Left lung (tissue), 10 donors: ENCODE measurements around the gene HLA-A. TPM values are rescaled to one million over a fixed set of nuclear protein-coding genes. Genes with fewer than 3 reads are reported as not detected.
A peak's percentile ranks its signal among the peaks of the same experiment; 100 is the strongest.

Experiments used
- ATAC-seq: fragments of 200-7000 bp; cut with Tn5 transposase; one replicate; pipeline ENCODE4 v1.9.1; 2020; ENCODE audit warnings: moderate library complexity
- DNase-seq, 4 donors: peaks; one replicate each; pipeline ENCODE4 v3.0.0-alpha.2; 2013 to 2020
- H3K27ac ChIP-seq, 2 donors: fragments of 200-600 bp; sonication (generic) in 1 of 2; one replicate each; pipeline versions ENCODE4 v1.5.0 to v1.8.0; 2020 to 2021
- H3K27me3 ChIP-seq, 2 donors: fragments of 200-600 bp; sonication (generic) in 1 of 2; one replicate each; pipeline versions ENCODE4 v1.5.0 to v1.8.0; 2020 to 2021
- H3K36me3 ChIP-seq, 2 donors: fragments of 200-600 bp; sonication (generic) in 1 of 2; one replicate each; pipeline versions ENCODE4 v1.5.0 to v1.8.0; 2020 to 2021
- H3K4me1 ChIP-seq, 2 donors: fragments of 200-600 bp; one replicate each; pipeline ENCODE4 v1.8.0; 2021
- H3K4me3 ChIP-seq, 2 donors: fragments of 200-600 bp; sonication (generic) in 1 of 2; one replicate each; pipeline versions ENCODE4 v1.5.0 to v1.8.0; 2020 to 2021; ENCODE audit warnings: mild to moderate bottlenecking in 1 of 2
- H3K9me3 ChIP-seq, 2 donors: fragments of 200-600 bp; sonication (generic) in 1 of 2; one replicate each; pipeline versions ENCODE4 v1.5.0 to v1.8.0; 2020 to 2021
- CTCF ChIP-seq, 2 donors: fragments of 200-600 bp; sonication (generic) in 1 of 2; IDR thresholded peaks; one replicate each; pipeline versions ENCODE4 v1.5.0 to v1.8.0; 2021; ENCODE audit warnings: antibody characterized with exemption in 2 of 2
- intact Hi-C, 2 donors: fragments of 100-400 bp; cut with DNase I; formaldehyde crosslinking; loops; one replicate each; pipeline versions ENCODE4 v1.11.2 to v1.14.2; 2022
- polyA plus RNA-seq, 6 donors: library from polyadenylated mRNA; unstranded; fragments of 120-200 nt; gene quantifications; one replicate each; pipeline ENCODE4 v1.2.1, GENCODE V29; 2013; ENCODE audit not compliant: insufficient read length in 6 of 6
- total RNA-seq, 2 donors: library from RNA; stranded (reverse); fragmentation: NEBNext Ultra II Directional; extraction: Animal tissue kit (Norgen Biotek cat#: 25700); gene quantifications; one replicate each; pipeline ENCODE4 v1.2.1, GENCODE V29; 2021
- donor health status: DM: no; HTN: yes; CAD: no.
- donor health status: DM: no; HTN: no; CAD: no.

HLA-A gene
- total and polyA plus RNA-seq, 8 donors, result 218 to 1,150 (median 275) TPM

GRCh38 chr6:29953001-29953441 lies 10.7 kb downstream of the HLA-A start:
- ATAC-seq, result no peak

GRCh38 chr6:29953686-29954085 lies 11.4 kb downstream of the HLA-A start:
- peaks cover 0 to 6% of the 10 kb centered on the region in 2 donors for H3K4me1 ChIP-seq
- H3K36me3 ChIP-seq, result peaks cover 0 to 15% of the 10 kb centered on the region in 2 donors
- no peak overlapping the region for H3K27ac ChIP-seq
- no peak overlapping the region for H3K4me3 ChIP-seq
- no peak for ATAC-seq
- intact Hi-C loops, result no loop called here
- H3K27me3 ChIP-seq, result no peaks in the 10 kb centered on the region
- no peak for DNase-seq
- no peak for TF ChIP-seq CTCF (IDR thresholded peaks at IDR 0.05)
- no peaks in the 10 kb centered on the region for H3K9me3 ChIP-seq

More at GRCh38 chr6:29953001-29953441, 10.7 kb downstream of the HLA-A start:
- H3K27ac ChIP-seq, result peak overlapping the region in 1 of 2 donors; percentile 4
- no peaks in the 10 kb centered on the region for H3K27me3 ChIP-seq
- no peak for TF ChIP-seq CTCF (IDR thresholded peaks at IDR 0.05)
- H3K4me3 ChIP-seq, result no peak overlapping the region
- peaks cover 0 to 6% of the 10 kb centered on the region in 2 donors for H3K4me1 ChIP-seq
- DNase-seq, result no peak
- intact Hi-C loops, result no loop called here
- no peaks in the 10 kb centered on the region for H3K9me3 ChIP-seq
- peaks cover 0 to 22% of the 10 kb centered on the region in 2 donors for H3K36me3 ChIP-seq

- DNase-seq (no peak), ATAC-seq (no peak)
- TF ChIP-seq CTCF (IDR thresholded peaks at IDR 0.05), result no peak
- intact Hi-C loops, result no loop called here
- Histone ChIP-seq H3K4me3 (no peak overlapping the region), H3K9me3 (no peaks in the 10 kb centered on the region), H3K27me3 (no peaks in the 10 kb centered on the region), H3K4me1 (peaks cover 0 to 12% of the 10 kb centered on the region in 2 donors), H3K27ac (no peak overlapping the region), H3K36me3 (peaks cover 0 to 9% of the 10 kb centered on the region in 2 donors)
Measured at GRCh38 chr6:29954272-29954671, 11.9 kb downstream of the HLA-A start.

GRCh38 chr6:29955783-29956182 lies 13.5 kb downstream of the HLA-A start:
- no peak for DNase-seq
- no peaks in the 10 kb centered on the region for H3K27me3 ChIP-seq
- intact Hi-C loops, result no loop called here
- H3K9me3 ChIP-seq, result no peaks in the 10 kb centered on the region
- no peak overlapping the region for H3K27ac ChIP-seq
- no peak for ATAC-seq
- peaks cover 0 to 19% of the 10 kb centered on the region in 2 donors for H3K4me1 ChIP-seq
- TF ChIP-seq CTCF (IDR thresholded peaks at IDR 0.05), result no peak
- no peaks in the 10 kb centered on the region for H3K36me3 ChIP-seq
- H3K4me3 ChIP-seq, result no peak overlapping the region

- Histone ChIP-seq H3K4me3 (no peak overlapping the region), H3K36me3 (no peaks in the 10 kb centered on the region), H3K27ac (no peak overlapping the region), H3K4me1 (peaks cover 0 to 19% of the 10 kb centered on the region in 2 donors), H3K9me3 (no peaks in the 10 kb centered on the region), H3K27me3 (no peaks in the 10 kb centered on the region)
- intact Hi-C loops, result no loop called here
- no peak for TF ChIP-seq CTCF (IDR thresholded peaks at IDR 0.05)
- no peak for DNase-seq
- ATAC-seq, result no peak
Measured at GRCh38 chr6:29956518-29956917, 14.2 kb downstream of the HLA-A start.
